Neuronal stem cell (in vitro differentiated cells): Measurements from ENCODE around the gene HLA-C.
A peak's percentile ranks its signal among the peaks of the same experiment; 100 is the strongest.
"Not testable (repeated sequence)": the region's sequence is repeated elsewhere in the genome, so short reads cannot be mapped to it uniquely, and the experiment has no call there.

Experiments
- DNase-seq: peaks from one replicate; pipeline ENCODE4 v3.0.0-alpha.2; 2013; ENCODE audit warnings: low spot score
- H2AFZ ChIP-seq: one replicate; pipeline ENCODE4 v1.6.1; 2013; ENCODE audit warnings: mild to moderate bottlenecking, low read length, inconsistent platforms
- H2AK5ac ChIP-seq: 2 replicates; pipeline ENCODE4 v1.6.1; 2013; ENCODE audit warnings: low read depth, mild to moderate bottlenecking, inconsistent platforms, low read length, moderate library complexity, mixed read lengths
- H2BK120ac ChIP-seq: 2 replicates; pipeline ENCODE4 v1.6.1; 2013; ENCODE audit warnings: low read depth, mild to moderate bottlenecking, inconsistent platforms, low read length, moderate library complexity, mixed read lengths
- H2BK12ac ChIP-seq: one replicate; pipeline ENCODE4 v1.6.1; 2013; ENCODE audit warnings: low read length, inconsistent platforms
- H2BK15ac ChIP-seq: 2 replicates; pipeline ENCODE4 v1.6.1; 2013; ENCODE audit warnings: mild to moderate bottlenecking, low read length, inconsistent platforms, mixed read lengths
- H2BK5ac ChIP-seq: one replicate; pipeline ENCODE4 v1.6.1; 2013; ENCODE audit warnings: inconsistent platforms, mild to moderate bottlenecking, low read length, moderate library complexity
- H3K14ac ChIP-seq: one replicate; pipeline ENCODE4 v1.6.1; 2013; ENCODE audit warnings: low read length, inconsistent platforms
- H3K18ac ChIP-seq: 2 replicates; pipeline ENCODE4 v1.6.1; 2013; ENCODE audit warnings: low read length, inconsistent platforms
- H3K23ac ChIP-seq: 2 replicates; pipeline ENCODE4 v1.6.1; 2013; ENCODE audit warnings: low read depth, mild to moderate bottlenecking, mixed read lengths, low read length, inconsistent platforms; ENCODE audit not compliant: poor library complexity
- H3K27ac ChIP-seq: replicated peaks from 3 replicates; pipeline ENCODE4 v1.5.1; 2013; ENCODE audit warnings: low read length, inconsistent platforms
- H3K27me3 ChIP-seq, 3 experiments: 2 replicates each; pipeline ENCODE4 v1.6.1; 2013; ENCODE audit warnings: low read length in 3 of 3, mild to moderate bottlenecking in 2 of 3, inconsistent platforms in 1 of 3, low read depth in 1 of 3, mixed read lengths in 1 of 3, moderate library complexity in 1 of 3; ENCODE audit not compliant: control insufficient read depth in 3 of 3, insufficient read depth in 3 of 3
- H3K36me3 ChIP-seq, 2 donors: replicated peaks in 1 of 2; 2 replicates each; pipeline ENCODE4 v1.6.1; 2013; ENCODE audit warnings: low read length in 2 of 2; ENCODE audit not compliant: control insufficient read depth in 2 of 2, insufficient read depth in 2 of 2
- H3K4ac ChIP-seq: 2 replicates; pipeline ENCODE4 v1.6.1; 2013; ENCODE audit warnings: inconsistent platforms, mild to moderate bottlenecking, low read length, moderate library complexity
- H3K4me1 ChIP-seq, 2 donors: 1 replicate in 1 of 2; 2 replicates in 1 of 2; pipeline ENCODE4 v1.6.1; 2013; ENCODE audit warnings: low read length in 2 of 2, low read depth in 1 of 2; ENCODE audit not compliant: control insufficient read depth in 2 of 2, insufficient read depth in 1 of 2
- H3K4me2 ChIP-seq: one replicate; pipeline ENCODE4 v1.6.1; 2013; ENCODE audit warnings: mild to moderate bottlenecking, low read length, inconsistent platforms; ENCODE audit not compliant: insufficient read depth, poor library complexity, severe bottlenecking
- H3K4me3 ChIP-seq, 2 donors: 2 replicates each; pipeline ENCODE4 v1.5.1; 2013; ENCODE audit warnings: low read length in 2 of 2, mild to moderate bottlenecking in 2 of 2, inconsistent platforms in 1 of 2, moderate library complexity in 1 of 2
- H3K79me1 ChIP-seq: one replicate; pipeline ENCODE4 v1.6.1; 2013; ENCODE audit warnings: low read depth, mild to moderate bottlenecking, inconsistent platforms, low read length, moderate library complexity
- H3K9ac ChIP-seq: one replicate; pipeline ENCODE4 v1.6.1; 2013; ENCODE audit warnings: mild to moderate bottlenecking, low read depth, low read length, inconsistent platforms; ENCODE audit not compliant: poor library complexity
- H3K9me3 ChIP-seq, 2 donors: replicated peaks in 1 of 2; 2 replicates each; pipeline versions ENCODE3 to v1.6.1; 2013; ENCODE audit warnings: low read length in 2 of 2, mild to moderate bottlenecking in 2 of 2, inconsistent platforms in 1 of 2, low read depth in 1 of 2, mixed read lengths in 1 of 2, moderate library complexity in 1 of 2; ENCODE audit not compliant: control insufficient read depth in 2 of 2, insufficient read depth in 1 of 2
- H4K8ac ChIP-seq: one replicate; pipeline ENCODE4 v1.6.1; 2013; ENCODE audit warnings: low read depth, mild to moderate bottlenecking, inconsistent platforms, low read length, moderate library complexity
- H4K91ac ChIP-seq: one replicate; pipeline ENCODE4 v1.6.1; 2013; ENCODE audit warnings: low read length, low read depth, mild to moderate bottlenecking, inconsistent platforms; ENCODE audit not compliant: poor library complexity
- WGBS, 2 donors: extraction: QIAGEN DNeasy Blood & Tissue Kit; methylation state at CpG; one replicate each; pipeline ENCODE4 v1.1.7; 2013; ENCODE audit warnings: missing lambda C conversion rate in 2 of 2, mixed read lengths in 1 of 2; ENCODE audit not compliant: insufficient read length in 2 of 2, insufficient replicate concordance in 1 of 2; ENCODE audit errors: extremely low coverage in 2 of 2; 5-methylcytosine and 5-hydroxymethylcytosine counted together

Gene HLA-C

DNA sequence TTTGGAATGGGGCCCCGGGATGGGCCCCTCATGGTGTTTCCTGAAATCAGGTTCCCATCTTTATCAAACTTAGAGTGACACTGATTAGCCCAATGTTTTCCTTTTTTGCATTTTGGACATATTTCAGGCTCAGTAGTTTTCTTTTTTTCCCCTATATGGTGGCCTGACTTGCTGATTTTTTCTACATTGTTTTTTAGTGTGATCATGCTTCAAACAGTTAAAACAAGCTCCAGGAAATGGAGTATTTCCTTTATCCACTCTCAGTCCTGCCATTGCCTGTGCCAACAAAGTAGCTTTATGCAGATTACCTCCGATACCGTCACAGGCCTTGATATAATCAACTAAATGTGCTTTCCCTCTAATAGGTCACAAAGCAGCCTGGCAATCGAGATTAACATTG is 37.8 kb downstream of the HLA-C start:
- not testable (repeated sequence) for H3K18ac ChIP-seq, H3K4ac ChIP-seq, H3K9ac ChIP-seq, H2BK15ac ChIP-seq, H2BK120ac ChIP-seq, H2BK5ac ChIP-seq, H2AK5ac ChIP-seq, H3K79me1 ChIP-seq, H2AFZ ChIP-seq, H3K27ac ChIP-seq, DNase-seq, H3K4me3 ChIP-seq, H4K91ac ChIP-seq, H3K36me3 ChIP-seq, H3K14ac ChIP-seq, H3K4me1 ChIP-seq, H3K4me2 ChIP-seq, H4K8ac ChIP-seq, H2BK12ac ChIP-seq, H3K9me3 ChIP-seq, H3K23ac ChIP-seq
- no CpG with 5 or more reads among the region's 4 CpGs for WGBS, 2 donors
- H3K27me3 ChIP-seq = peaks cover 0 to 35% (median 0%) of the 10 kb centered on the region in 3 experiments

DNA sequence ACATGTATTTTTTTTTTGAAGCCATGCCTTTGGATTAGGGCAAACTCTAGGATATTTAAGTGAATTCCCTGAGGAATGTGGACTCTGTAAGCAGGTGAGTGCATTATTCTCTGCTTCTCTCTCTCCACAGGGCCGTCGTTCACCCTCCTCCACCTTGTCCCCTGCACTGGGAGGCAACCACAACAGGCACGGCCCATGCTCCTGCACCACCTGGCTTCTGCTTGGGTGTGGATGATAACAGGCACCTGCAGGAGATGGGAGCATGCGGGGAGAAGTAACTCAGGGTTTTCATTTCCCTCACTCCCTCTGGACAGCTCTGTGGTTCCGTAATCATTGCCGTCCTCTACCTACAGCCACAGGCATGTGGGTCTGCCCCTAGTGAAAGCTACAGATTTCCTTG is 43.4 kb downstream of the HLA-C start:
- WGBS, 2 donors = no CpG with 5 or more reads among the region's 6 CpGs
- H3K9ac ChIP-seq = no peak overlapping the region
- DNase-seq = no peak

DNA sequence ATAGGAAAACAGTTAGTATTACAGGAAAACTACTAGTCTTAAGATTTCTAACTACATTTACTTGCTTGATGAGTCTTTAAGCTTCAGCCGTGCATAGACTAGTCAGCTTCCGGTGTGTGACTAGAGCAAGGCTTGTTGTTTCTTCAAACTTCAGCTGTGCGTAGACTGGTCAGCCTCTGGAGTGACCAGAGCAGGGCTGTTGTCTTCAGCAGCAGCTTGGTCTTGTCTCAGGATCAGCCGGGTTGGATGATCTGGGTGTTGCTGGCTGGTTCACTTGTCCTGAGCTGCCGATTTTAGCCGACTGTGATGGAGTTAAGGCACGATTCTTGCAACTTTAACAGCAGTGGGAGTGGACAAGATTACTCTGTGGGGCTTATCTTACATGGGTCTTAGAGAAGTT is 44.7 kb downstream of the HLA-C start:
- Histone ChIP-seq H3K4me1 (no peaks in the 10 kb centered on the region), H3K4ac (no peak overlapping the region), H2BK15ac (no peak overlapping the region), H2BK5ac (no peak overlapping the region), H2BK12ac (no peak overlapping the region), H3K36me3 (no peaks in the 10 kb centered on the region), H3K9me3 (no peaks in the 10 kb centered on the region), H3K4me3 (no peak overlapping the region), H3K18ac (no peak overlapping the region), H3K9ac (no peak overlapping the region), H2AFZ (no peak overlapping the region), H2AK5ac (no peak overlapping the region), H3K23ac (no peak overlapping the region), H4K91ac (no peak overlapping the region), H3K14ac (no peak overlapping the region), H3K27me3 (peaks cover 0 to 25% (median 0%) of the 10 kb centered on the region in 3 experiments), H4K8ac (no peak overlapping the region), H3K79me1 (no peaks in the 10 kb centered on the region), H3K27ac (no peak overlapping the region), H3K4me2 (no peak overlapping the region), H2BK120ac (no peak overlapping the region)
- no peak for DNase-seq
- no CpG with 5 or more reads among the region's 7 CpGs for WGBS, 2 donors

More for the DNA sequence above, 43.4 kb downstream of the HLA-C start:
- Histone ChIP-seq H3K23ac (no peak overlapping the region), H3K4me2 (no peak overlapping the region), H3K27me3 (peaks cover 0 to 25% (median 0%) of the 10 kb centered on the region in 3 experiments), H2BK120ac (no peak overlapping the region), H2BK12ac (no peak overlapping the region), H3K36me3 (no peaks in the 10 kb centered on the region), H2BK5ac (no peak overlapping the region), H3K27ac (no peak overlapping the region), H3K79me1 (no peaks in the 10 kb centered on the region), H4K91ac (no peak overlapping the region), H2BK15ac (no peak overlapping the region), H3K9me3 (no peaks in the 10 kb centered on the region), H3K4me1 (no peaks in the 10 kb centered on the region), H3K4ac (no peak overlapping the region), H3K4me3 (no peak overlapping the region), H4K8ac (peak overlapping the region; percentile 43), H2AFZ (no peak overlapping the region), H3K18ac (no peak overlapping the region), H3K14ac (no peak overlapping the region), H2AK5ac (no peak overlapping the region)

GRCh38 chr6:31225735-31226134 is 46.2 kb downstream of the HLA-C start:
- no peak overlapping the region for H2BK15ac ChIP-seq
- H3K27ac ChIP-seq = no peak overlapping the region
- no peak overlapping the region for H2BK12ac ChIP-seq
- no peak for DNase-seq
- H3K4me3 ChIP-seq = no peak overlapping the region
- no peak overlapping the region for H2AK5ac ChIP-seq
- H4K91ac ChIP-seq = no peak overlapping the region
- no peaks in the 10 kb centered on the region for H3K36me3 ChIP-seq
- no peak overlapping the region for H3K18ac ChIP-seq
- H3K4me1 ChIP-seq = no peaks in the 10 kb centered on the region
- H2BK120ac ChIP-seq = no peak overlapping the region
- H3K9me3 ChIP-seq = no peaks in the 10 kb centered on the region
- no peak overlapping the region for H2AFZ ChIP-seq
- no CpG with 5 or more reads among the region's 7 CpGs for WGBS, 2 donors
- no peak overlapping the region for H3K23ac ChIP-seq
- H3K14ac ChIP-seq = no peak overlapping the region
- no peak overlapping the region for H3K4ac ChIP-seq
- no peak overlapping the region for H2BK5ac ChIP-seq
- no peak overlapping the region for H3K4me2 ChIP-seq
- H3K27me3 ChIP-seq = peaks cover 0 to 12% (median 0%) of the 10 kb centered on the region in 3 experiments
- no peaks in the 10 kb centered on the region for H3K79me1 ChIP-seq
- no peak overlapping the region for H3K9ac ChIP-seq
- H4K8ac ChIP-seq = no peak overlapping the region
